ENCODE results near the gene MRPS35.

The MRPS35 gene

DNA sequence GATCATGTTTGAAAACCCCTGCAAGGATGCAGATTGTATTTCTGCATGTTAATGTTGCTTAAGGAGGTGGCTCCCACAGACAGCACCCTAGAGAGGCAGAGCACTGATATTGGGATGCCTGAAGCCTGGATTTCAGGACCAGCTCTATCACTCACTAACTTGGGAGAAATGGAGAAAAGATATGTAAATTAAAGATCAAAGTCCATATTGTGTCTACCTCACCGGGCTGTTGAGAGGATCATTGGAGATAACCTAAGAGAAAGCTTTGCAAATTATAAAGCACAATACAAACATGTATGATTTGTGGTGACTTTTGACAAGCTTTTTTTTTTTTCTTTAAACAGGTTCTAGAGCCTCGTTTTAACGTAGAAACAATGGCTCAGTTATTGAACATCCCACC, 22.0 kb upstream of the MRPS35 start:
- no peak for TF ChIP-seq EZH2 (IDR thresholded peaks at IDR 0.05; ENCODE audit: borderline replicate concordance, low read length)
- TF ChIP-seq, protein P1, sequence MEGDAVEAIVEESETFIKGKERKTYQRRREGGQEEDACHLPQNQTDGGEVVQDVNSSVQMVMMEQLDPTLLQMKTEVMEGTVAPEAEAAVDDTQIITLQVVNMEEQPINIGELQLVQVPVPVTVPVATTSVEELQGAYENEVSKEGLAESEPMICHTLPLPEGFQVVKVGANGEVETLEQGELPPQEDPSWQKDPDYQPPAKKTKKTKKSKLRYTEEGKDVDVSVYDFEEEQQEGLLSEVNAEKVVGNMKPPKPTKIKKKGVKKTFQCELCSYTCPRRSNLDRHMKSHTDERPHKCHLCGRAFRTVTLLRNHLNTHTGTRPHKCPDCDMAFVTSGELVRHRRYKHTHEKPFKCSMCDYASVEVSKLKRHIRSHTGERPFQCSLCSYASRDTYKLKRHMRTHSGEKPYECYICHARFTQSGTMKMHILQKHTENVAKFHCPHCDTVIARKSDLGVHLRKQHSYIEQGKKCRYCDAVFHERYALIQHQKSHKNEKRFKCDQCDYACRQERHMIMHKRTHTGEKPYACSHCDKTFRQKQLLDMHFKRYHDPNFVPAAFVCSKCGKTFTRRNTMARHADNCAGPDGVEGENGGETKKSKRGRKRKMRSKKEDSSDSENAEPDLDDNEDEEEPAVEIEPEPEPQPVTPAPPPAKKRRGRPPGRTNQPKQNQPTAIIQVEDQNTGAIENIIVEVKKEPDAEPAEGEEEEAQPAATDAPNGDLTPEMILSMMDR (IDR thresholded peaks at IDR 0.05; ENCODE audit: low read length), result no peak
- no peaks in the 10 kb centered on the region for H3K4me1 ChIP-seq (ENCODE audit: insufficient read depth, low read length, severe bottlenecking)
- no peaks in the 10 kb centered on the region for H3K9me2 ChIP-seq (ENCODE audit: low read depth, low read length)
- no peaks in the 10 kb centered on the region for H3K79me2 ChIP-seq (ENCODE audit: insufficient read depth, low read length)
- no peak overlapping the region for H3K9ac ChIP-seq (ENCODE audit: low read length)
- no peak overlapping the region for H2AFZ ChIP-seq (ENCODE audit: low read length)
- H3F3A ChIP-seq (ENCODE audit: insufficient read depth, low read length), result no peaks in the 10 kb centered on the region
- no peaks in the 10 kb centered on the region for H3K9me3 ChIP-seq (ENCODE audit: low read length)
- H3K36me3 ChIP-seq (ENCODE audit: insufficient read depth, low read length), result no peaks in the 10 kb centered on the region
- H3K27me3 ChIP-seq (ENCODE audit: insufficient read depth, low read length), result peaks cover 3% of the 10 kb centered on the region
- H3K4me3 ChIP-seq (ENCODE audit: low read depth, low read length, poor library complexity, severe bottlenecking), result no peak overlapping the region
- H4K20me1 ChIP-seq (ENCODE audit: insufficient read depth, low read length), result no peaks in the 10 kb centered on the region
- H3K4me2 ChIP-seq (ENCODE audit: low read length), result no peak overlapping the region
- H3K27ac ChIP-seq (ENCODE audit: low read depth, low read length, poor library complexity, severe bottlenecking), result no peak overlapping the region

DNA sequence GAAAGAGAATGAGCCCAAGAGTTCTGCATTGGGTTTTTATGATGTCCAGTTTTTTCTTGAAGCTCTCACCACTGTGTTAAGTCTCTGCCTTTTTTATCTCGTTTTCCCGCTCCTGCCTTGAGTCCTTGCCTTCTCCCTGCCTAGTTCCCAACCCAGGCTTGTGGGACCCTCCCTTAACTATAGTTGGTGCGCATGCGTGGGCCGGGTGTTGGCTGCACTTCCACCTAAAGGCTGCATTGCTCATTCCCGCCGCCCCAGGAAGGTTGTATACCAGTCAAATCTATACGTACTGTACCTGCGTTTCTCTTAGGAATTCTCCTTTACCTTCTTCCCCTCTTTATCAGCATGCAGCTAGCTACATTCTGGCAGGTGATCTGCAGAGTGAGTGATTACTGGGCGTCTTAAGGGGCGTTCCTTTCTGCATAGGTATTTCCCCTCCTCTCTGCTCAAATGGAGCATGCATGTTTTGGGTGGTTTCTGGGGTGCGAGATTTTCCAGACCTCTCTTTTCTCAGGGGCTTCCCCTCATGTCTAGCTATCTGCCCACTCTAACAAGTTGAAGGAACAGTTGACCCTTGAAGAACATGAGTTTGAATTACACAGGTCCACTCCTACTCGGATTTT, 21.0 kb upstream of the MRPS35 start:
- peaks cover 3% of the 10 kb centered on the region for H3K27me3 ChIP-seq (ENCODE audit: insufficient read depth, low read length)
- H2AFZ ChIP-seq (ENCODE audit: low read length), result no peak overlapping the region
- H3K4me2 ChIP-seq (ENCODE audit: low read length), result no peak overlapping the region
- H3K79me2 ChIP-seq (ENCODE audit: insufficient read depth, low read length), result no peaks in the 10 kb centered on the region
- no peaks in the 10 kb centered on the region for H4K20me1 ChIP-seq (ENCODE audit: insufficient read depth, low read length)
- H3K9me2 ChIP-seq (ENCODE audit: low read depth, low read length), result no peaks in the 10 kb centered on the region
- no peak overlapping the region for H3K9ac ChIP-seq (ENCODE audit: low read length)
- H3F3A ChIP-seq (ENCODE audit: insufficient read depth, low read length), result no peaks in the 10 kb centered on the region
- H3K9me3 ChIP-seq (ENCODE audit: low read length), result no peaks in the 10 kb centered on the region
- H3K27ac ChIP-seq (ENCODE audit: low read depth, low read length, poor library complexity, severe bottlenecking), result no peak overlapping the region
- no peak for TF ChIP-seq EZH2 (IDR thresholded peaks at IDR 0.05; ENCODE audit: borderline replicate concordance, low read length)
- TF ChIP-seq, protein P1 (IDR thresholded peaks at IDR 0.05; ENCODE audit: low read length), result no peak
- H3K36me3 ChIP-seq (ENCODE audit: insufficient read depth, low read length), result no peaks in the 10 kb centered on the region
- H3K4me1 ChIP-seq (ENCODE audit: insufficient read depth, low read length, severe bottlenecking), result no peaks in the 10 kb centered on the region
- no peak overlapping the region for H3K4me3 ChIP-seq (ENCODE audit: low read depth, low read length, poor library complexity, severe bottlenecking)

DNA sequence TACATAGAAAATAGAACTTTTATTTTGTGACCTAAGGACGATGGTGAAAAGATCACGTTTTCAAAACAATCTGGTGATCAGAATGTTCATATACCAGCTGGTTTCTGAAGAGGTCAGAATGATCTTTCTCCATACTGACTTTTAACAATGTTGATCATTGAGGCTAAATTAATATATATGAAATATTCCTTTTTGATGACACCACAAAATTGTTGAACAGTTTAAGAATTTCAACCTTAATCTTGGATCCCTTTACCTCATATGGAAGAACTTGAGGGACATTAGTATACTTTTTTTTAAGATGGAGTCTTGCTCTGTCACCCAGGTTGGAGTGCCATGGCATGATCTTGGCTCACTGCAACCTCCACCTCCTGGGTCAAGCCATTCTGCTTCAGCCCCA, 17.2 kb upstream of the MRPS35 start:
- Histone ChIP-seq H4K20me1 (ENCODE audit: insufficient read depth, low read length) (no peaks in the 10 kb centered on the region), H3K27ac (ENCODE audit: low read depth, low read length, poor library complexity, severe bottlenecking) (no peak overlapping the region), H3K36me3 (ENCODE audit: insufficient read depth, low read length) (no peaks in the 10 kb centered on the region), H3K4me2 (ENCODE audit: low read length) (no peak overlapping the region), H3K79me2 (ENCODE audit: insufficient read depth, low read length) (no peaks in the 10 kb centered on the region), H2AFZ (ENCODE audit: low read length) (no peak overlapping the region), H3K9ac (ENCODE audit: low read length) (no peak overlapping the region), H3K4me1 (ENCODE audit: insufficient read depth, low read length, severe bottlenecking) (no peaks in the 10 kb centered on the region), H3K4me3 (ENCODE audit: low read depth, low read length, poor library complexity, severe bottlenecking) (no peak overlapping the region), H3F3A (ENCODE audit: insufficient read depth, low read length) (no peaks in the 10 kb centered on the region), H3K9me3 (ENCODE audit: low read length) (no peaks in the 10 kb centered on the region), H3K27me3 (ENCODE audit: insufficient read depth, low read length) (no peaks in the 10 kb centered on the region; the same call in 1 of the 2 replicates), H3K9me2 (ENCODE audit: low read depth, low read length) (no peaks in the 10 kb centered on the region)
- TF ChIP-seq, protein P1 (IDR thresholded peaks at IDR 0.05; ENCODE audit: low read length), result no peak
- no peak for TF ChIP-seq EZH2 (IDR thresholded peaks at IDR 0.05; ENCODE audit: borderline replicate concordance, low read length)
